WERI-Rb-1 (cell line): Measurements from ENCODE around the gene PPP1R14B.

Source experiments
- DNase-seq: peaks from one replicate; pipeline ENCODE4 v3.0.0-alpha.2; 2020
- H3K27ac ChIP-seq: fragments of 250-450 bp; sonication (Bioruptor Pico); 2 replicates; pipeline ENCODE4 v1.5.1; 2020; ENCODE audit warnings: mild to moderate bottlenecking, moderate library complexity
- H3K27me3 ChIP-seq: fragments of 250-450 bp; sonication (Bioruptor Pico); 2 replicates; pipeline ENCODE4 v1.5.1; 2021; ENCODE audit warnings: mild to moderate bottlenecking, low read depth, moderate library complexity; ENCODE audit not compliant: insufficient read depth, severe bottlenecking
- H3K36me3 ChIP-seq: fragments of 250-450 bp; sonication (Bioruptor Pico); 2 replicates; pipeline ENCODE4 v1.5.1; 2020; ENCODE audit warnings: mild to moderate bottlenecking, moderate library complexity
- H3K4me3 ChIP-seq: 2 replicates; pipeline ENCODE4 v1.5.1; 2011; ENCODE audit warnings: low read depth, mild to moderate bottlenecking, control low read depth, low read length
- H3K9me3 ChIP-seq: fragments of 250-450 bp; sonication (Bioruptor Pico); 2 replicates; pipeline ENCODE4 v1.5.1; 2021; ENCODE audit warnings: mild to moderate bottlenecking, moderate library complexity; ENCODE audit not compliant: severe bottlenecking
- TF ChIP-seq, protein P1 (sequence below): IDR thresholded peaks from 2 replicates; pipeline ENCODE4 v1.5.1; 2011; ENCODE audit warnings: low read depth, mild to moderate bottlenecking, control low read depth, inconsistent platforms, low read length

Gene PPP1R14B

DNA sequence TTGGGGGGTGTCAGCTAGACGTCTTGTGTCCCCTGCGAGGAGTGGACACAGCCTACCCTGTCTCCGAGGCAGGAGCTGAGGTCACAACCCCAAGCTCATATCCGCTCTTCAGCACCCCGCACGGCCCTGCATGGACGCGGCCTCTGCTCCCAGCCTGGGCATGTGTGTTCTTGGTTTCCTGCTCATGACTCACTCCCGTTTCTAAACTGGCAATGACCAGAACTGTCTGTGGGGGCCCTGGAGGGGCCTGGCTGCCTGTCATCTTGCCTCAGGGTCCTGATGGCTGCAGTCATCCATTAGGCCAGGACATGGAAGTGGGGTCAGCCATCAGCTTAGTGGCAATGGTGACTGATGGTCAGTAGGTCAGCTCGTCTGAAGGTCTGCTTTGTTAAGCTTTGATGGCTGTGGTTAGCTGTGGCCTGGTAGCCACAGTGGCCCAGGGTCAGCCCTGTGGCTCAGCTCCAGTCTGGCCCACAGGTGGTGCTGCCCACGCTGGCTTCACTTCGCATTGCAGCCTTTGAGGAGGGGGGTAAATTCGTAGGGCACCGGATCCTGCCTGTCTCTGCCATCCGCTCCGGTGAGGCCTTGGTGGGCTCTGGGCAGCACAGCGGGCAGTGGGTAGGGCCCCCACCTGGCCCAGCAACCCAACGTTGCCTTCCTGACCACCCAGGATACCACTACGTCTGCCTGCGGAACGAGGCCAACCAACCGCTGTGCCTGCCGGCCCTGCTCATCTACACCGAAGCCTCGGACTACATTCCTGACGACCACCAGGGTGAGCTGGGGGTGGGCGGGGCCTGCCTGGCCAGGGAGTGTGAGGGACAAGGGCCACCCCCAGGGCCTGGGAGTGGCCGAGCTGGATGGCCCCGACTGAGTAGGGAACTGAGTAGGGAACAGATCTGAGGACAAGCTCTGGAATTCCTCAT lies 16.5 kb upstream of the PPP1R14B start:
- Histone ChIP-seq H3K9me3 (no peaks in the 10 kb centered on the region), H3K27me3 (no peaks in the 10 kb centered on the region), H3K36me3 (peaks cover 77% of the 10 kb centered on the region), H3K27ac (no peak overlapping the region), H3K4me3 (no peak overlapping the region)
- no peak for DNase-seq
- TF ChIP-seq, protein P1, sequence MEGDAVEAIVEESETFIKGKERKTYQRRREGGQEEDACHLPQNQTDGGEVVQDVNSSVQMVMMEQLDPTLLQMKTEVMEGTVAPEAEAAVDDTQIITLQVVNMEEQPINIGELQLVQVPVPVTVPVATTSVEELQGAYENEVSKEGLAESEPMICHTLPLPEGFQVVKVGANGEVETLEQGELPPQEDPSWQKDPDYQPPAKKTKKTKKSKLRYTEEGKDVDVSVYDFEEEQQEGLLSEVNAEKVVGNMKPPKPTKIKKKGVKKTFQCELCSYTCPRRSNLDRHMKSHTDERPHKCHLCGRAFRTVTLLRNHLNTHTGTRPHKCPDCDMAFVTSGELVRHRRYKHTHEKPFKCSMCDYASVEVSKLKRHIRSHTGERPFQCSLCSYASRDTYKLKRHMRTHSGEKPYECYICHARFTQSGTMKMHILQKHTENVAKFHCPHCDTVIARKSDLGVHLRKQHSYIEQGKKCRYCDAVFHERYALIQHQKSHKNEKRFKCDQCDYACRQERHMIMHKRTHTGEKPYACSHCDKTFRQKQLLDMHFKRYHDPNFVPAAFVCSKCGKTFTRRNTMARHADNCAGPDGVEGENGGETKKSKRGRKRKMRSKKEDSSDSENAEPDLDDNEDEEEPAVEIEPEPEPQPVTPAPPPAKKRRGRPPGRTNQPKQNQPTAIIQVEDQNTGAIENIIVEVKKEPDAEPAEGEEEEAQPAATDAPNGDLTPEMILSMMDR = no peak

- Histone ChIP-seq H3K36me3 (peaks cover 80% of the 10 kb centered on the region), H3K27ac (no peak overlapping the region), H3K9me3 (no peaks in the 10 kb centered on the region), H3K4me3 (no peak overlapping the region), H3K27me3 (no peaks in the 10 kb centered on the region)
- TF ChIP-seq, protein P1 = no peak
- DNase-seq = no peak
Measured at GRCh38 chr11:64262271-64263002, 15.7 kb upstream of the PPP1R14B start.

DNA sequence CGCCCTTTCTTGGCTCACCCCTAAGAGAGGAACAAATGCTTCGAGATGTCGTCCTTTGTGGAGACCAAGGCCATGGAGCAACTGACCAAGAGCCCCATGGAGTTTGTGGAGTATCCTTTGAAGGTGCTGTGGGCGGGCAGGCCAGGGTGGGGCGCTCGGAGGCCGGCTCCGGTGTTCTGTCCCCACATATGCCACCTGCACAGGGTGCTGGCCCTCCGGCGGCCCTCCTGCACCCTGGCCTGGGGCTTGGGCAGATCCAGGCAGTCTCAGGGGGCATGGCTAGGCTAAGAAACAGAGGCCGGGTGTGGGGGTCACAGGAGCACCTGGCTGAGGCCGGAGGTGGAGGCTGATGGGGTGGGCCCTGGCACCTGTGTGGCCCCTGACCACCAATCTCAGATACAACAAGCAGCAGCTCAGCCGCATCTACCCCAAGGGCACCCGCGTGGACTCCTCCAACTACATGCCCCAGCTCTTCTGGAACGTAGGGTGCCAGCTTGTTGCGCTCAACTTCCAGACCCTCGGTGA lies 14.9 kb upstream of the PPP1R14B start:
- no peaks in the 10 kb centered on the region for H3K9me3 ChIP-seq
- H3K27ac ChIP-seq = no peak overlapping the region
- no peak overlapping the region for H3K4me3 ChIP-seq
- TF ChIP-seq, protein P1 = no peak
- no peaks in the 10 kb centered on the region for H3K27me3 ChIP-seq
- DNase-seq = no peak
- H3K36me3 ChIP-seq = peaks cover 80% of the 10 kb centered on the region

- H3K36me3 ChIP-seq = peaks cover 80% of the 10 kb centered on the region
- no peak overlapping the region for H3K4me3 ChIP-seq
- TF ChIP-seq, protein P1 = no peak
- H3K9me3 ChIP-seq = no peaks in the 10 kb centered on the region
- no peak for DNase-seq
- no peaks in the 10 kb centered on the region for H3K27me3 ChIP-seq
- no peak overlapping the region for H3K27ac ChIP-seq
Measured at GRCh38 chr11:64260147-64260708, 13.5 kb upstream of the PPP1R14B start.

GRCh38 chr11:64259533-64260067 lies 12.9 kb upstream of the PPP1R14B start:
- Histone ChIP-seq H3K9me3 (no peaks in the 10 kb centered on the region), H3K36me3 (peaks cover 85% of the 10 kb centered on the region), H3K27me3 (no peaks in the 10 kb centered on the region), H3K27ac (no peak overlapping the region), H3K4me3 (no peak overlapping the region)
- no peak for DNase-seq
- TF ChIP-seq, protein P1 = no peak
